MV-4-11 (cell line): ENCODE results near the gene MAOA.

Experiments
- DNase-seq: peaks from one replicate; lab custom pipeline; 2025; lab: John Stamatoyannopoulos, UW

MAOA gene

GRCh38 chrX:43785930-43786591, 130.0 kb downstream of the MAOA start:
- DNase-seq = no peak
